NCI-H82 treated with DMSO at 0.1 percent for 48 hours (cell line): ENCODE measurements around the gene PCDHGB4.
"Not testable (repeated sequence)": the region's sequence is repeated elsewhere in the genome, so short reads cannot be mapped to it uniquely, and the experiment has no call there.

ENCODE experiments used
- DNase-seq: peaks from one replicate; lab custom pipeline; 2025; ENCODE audit not compliant: unreplicated experiment; lab: John Stamatoyannopoulos, UW

Gene PCDHGB4

DNA sequence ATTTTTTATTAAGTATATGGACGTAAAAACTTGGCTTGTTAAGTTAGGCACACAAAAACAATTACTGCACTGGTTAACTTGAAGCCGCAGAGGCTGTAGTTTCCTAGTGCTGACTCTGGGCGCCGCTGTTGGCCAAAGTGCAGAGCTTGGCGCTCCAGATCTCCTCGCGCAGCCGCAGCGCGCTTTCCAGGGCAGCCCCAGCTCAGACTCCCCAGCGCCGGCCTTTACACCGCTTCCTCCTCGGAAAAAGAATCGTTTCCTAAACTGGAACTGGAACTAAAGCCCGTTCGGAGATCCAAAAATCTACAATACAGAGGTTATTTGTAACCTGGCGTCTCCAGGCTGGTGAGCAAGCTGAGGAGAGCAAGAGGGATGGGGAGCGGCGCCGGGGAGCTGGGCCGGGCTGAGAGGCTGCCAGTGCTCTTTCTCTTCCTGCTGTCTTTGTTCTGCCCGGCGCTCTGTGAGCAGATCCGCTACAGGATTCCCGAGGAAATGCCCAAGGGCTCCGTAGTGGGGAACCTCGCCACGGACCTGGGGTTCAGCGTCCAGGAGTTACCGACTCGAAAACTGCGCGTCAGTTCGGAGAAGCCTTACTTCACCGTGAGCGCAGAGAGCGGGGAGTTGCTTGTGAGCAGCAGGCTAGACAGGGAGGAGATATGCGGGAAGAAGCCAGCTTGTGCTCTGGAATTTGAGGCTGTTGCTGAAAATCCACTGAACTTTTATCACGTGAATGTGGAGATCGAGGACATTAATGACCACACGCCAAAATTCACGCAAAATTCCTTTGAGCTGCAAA is 10.5 kb downstream of the PCDHGB4 start, which contains the start of gene PCDHGB5:
TSS of gene PCDHGB5 (plus strand) at position 192 of the 796 bp plus-strand sequence. CDS start at position 373, 181 bp downstream.
- DNase-seq: not testable (repeated sequence)

DNA sequence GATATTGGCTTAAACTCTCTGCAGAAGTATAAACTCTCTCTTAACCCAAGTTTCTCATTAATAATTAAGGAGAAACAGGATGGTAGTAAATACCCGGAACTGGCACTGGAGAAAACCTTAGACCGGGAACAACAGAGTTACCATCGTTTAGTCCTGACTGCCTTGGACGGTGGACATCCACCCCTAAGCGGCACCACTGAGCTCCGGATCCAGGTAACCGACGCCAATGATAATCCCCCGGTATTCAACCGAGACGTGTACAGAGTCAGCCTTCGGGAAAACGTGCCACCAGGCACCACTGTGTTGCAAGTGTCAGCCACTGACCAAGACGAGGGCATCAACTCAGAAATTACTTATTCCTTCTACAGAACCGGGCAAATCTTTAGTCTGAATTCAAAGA is 11.1 kb downstream of the PCDHGB4 start:
- DNase-seq: no peak

DNA sequence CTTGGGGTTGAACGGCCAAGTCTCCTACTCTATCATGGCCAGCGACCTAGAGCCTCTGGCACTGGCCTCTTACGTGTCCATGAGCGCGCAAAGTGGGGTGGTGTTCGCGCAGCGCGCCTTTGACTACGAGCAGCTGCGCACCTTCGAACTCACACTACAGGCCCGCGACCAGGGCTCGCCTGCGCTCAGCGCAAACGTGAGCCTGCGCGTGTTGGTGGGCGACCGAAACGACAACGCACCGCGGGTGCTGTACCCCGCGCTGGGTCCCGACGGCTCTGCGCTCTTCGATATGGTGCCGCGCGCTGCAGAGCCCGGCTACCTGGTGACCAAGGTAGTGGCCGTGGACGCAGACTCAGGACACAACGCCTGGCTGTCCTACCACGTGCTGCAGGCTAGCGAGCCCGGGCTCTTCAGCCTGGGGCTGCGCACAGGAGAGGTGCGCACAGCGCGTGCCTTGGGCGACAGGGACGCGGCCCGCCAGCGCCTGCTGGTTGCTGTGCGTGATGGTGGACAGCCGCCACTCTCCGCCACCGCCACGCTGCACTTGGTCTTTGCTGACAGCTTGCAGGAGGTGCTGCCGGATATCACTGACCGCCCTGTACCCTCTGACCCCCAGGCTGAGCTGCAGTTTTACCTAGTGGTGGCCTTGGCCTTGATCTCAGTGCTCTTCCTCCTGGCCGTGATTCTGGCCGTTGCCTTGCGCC is 12.2 kb downstream of the PCDHGB4 start:
- no peak for DNase-seq

DNA sequence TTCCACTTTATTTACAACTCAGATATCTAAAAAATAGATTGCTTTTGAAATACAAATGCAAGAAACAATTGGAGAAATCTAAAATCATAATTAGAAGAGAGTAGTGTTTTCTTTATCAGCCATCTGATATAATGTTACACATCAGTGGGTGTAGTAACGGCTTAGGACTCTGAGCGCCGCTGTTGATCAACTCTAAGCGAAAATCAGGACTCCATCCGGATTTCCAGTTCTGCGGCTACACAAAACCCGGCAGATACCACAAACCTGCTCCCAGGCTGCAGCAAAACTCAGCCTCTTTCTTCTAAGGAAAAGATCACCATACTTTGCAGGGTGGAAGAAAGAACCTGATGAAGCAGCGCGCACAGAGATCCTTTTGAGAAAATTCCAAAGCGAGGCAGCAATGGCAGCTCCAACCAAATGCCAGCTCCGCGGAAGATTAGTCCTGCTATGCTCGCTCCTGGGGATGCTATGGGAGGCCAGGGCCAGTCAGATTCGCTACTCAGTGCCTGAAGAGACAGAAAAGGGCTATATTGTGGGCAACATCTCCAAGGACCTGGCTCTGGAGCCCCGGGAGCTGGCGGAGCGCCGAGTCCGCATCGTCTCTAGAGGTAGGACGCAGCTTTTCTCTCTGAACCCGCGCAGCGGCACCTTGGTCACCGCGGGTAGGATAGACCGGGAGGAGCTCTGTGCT is 15.2 kb downstream of the PCDHGB4 start, which contains the start of gene PCDHGA9:
TSS of gene PCDHGA9 (plus strand) at position 226 of the 691 bp plus-strand sequence. CDS start at position 401, 175 bp downstream.
- DNase-seq: no peak

DNA sequence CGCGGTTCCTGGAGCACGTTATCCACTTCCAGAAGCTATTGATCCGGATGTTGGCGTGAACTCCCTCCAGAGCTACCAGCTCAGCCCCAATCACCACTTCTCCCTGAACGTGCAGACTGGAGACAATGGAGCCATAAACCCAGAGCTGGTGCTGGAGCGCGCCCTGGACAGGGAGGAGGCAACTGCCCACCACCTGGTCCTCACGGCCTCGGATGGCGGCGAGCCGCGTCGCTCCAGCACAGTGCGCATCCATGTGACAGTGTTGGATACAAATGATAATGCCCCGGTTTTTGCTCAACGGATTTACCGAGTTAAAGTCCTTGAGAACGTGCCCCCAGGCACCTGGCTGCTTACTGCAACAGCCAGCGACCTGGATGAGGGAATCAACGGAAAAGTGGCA is 15.9 kb downstream of the PCDHGB4 start:
- DNase-seq: no peak

DNA sequence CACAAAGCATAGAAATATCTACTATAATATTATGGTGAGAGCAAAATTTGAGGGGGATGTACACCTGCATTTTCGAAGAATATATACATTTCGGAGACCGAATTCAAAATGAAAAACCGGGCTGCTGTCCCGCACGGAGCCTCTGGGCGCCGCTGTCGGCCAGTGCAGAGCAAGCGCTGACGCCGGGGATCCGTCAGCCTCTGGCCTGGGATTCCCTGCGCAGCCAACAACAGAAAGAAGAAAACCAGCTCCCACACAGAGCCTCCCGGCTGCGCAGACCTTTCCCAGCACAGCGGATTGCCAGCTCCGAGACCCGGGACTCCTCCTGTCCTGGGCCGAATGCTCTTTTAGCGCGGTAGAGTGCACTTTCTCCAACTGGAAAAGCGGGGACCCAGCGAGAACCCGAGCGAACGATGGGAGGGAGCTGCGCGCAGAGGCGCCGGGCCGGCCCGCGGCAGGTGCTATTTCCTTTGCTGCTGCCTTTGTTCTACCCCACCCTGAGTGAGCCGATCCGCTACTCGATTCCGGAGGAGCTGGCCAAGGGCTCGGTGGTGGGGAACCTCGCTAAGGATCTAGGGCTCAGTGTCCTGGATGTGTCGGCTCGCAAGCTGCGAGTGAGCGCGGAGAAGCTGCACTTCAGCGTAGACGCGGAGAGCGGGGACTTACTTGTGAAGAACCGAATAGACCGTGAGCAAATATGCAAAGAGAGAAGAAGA is 20.4 kb downstream of the PCDHGB4 start, which contains the start of gene PCDHGB6:
TSS of gene PCDHGB6 (plus strand) at position 232 of the 716 bp plus-strand sequence. CDS start at position 414, 182 bp downstream.
- DNase-seq: not testable (repeated sequence)

DNA sequence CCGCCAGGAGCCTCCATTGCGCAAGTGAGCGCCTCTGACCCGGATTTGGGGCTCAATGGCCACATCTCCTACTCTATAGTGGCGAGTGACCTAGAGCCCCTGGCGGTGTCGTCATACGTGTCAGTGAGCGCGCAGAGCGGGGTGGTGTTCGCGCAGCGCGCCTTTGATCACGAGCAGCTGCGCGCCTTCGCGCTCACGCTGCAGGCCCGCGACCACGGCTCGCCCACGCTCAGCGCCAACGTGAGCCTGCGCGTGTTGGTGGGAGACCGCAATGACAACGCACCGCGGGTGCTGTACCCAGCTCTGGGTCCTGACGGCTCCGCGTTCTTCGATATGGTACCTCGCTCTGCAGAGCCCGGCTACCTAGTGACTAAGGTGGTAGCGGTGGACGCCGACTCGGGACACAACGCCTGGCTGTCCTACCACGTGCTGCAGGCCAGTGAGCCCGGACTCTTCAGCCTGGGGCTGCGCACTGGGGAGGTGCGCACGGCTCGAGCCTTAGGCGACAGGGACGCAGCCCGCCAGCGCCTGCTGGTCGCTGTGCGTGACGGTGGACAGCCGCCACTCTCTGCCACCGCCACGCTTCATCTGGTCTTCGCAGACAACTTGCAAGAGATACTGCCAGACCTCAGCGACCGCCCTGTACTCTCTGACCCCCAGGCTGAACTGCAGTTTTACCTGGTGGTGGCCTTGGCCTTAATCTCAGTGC is 22.3 kb downstream of the PCDHGB4 start:
- no peak for DNase-seq

DNA sequence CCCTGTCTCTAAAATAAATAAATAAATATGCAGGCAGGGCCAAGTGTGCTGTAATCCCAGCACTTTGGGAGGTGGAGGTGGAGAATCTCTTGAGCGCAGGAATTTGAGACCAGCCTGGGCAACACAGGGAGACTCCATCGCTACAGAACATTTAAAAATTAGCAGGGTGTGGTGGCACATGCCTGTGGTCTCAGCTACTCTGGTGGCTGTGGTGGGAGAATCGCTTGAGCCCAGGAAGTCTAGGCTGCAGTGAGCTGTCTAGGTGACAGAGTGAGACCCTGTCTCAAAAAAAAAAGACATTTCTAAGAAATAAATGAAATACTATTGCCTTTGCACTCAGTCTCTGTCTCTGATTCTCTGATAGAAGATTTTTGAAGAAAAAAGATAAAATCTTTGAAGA is 24.1 kb downstream of the PCDHGB4 start:
- DNase-seq: no peak

DNA sequence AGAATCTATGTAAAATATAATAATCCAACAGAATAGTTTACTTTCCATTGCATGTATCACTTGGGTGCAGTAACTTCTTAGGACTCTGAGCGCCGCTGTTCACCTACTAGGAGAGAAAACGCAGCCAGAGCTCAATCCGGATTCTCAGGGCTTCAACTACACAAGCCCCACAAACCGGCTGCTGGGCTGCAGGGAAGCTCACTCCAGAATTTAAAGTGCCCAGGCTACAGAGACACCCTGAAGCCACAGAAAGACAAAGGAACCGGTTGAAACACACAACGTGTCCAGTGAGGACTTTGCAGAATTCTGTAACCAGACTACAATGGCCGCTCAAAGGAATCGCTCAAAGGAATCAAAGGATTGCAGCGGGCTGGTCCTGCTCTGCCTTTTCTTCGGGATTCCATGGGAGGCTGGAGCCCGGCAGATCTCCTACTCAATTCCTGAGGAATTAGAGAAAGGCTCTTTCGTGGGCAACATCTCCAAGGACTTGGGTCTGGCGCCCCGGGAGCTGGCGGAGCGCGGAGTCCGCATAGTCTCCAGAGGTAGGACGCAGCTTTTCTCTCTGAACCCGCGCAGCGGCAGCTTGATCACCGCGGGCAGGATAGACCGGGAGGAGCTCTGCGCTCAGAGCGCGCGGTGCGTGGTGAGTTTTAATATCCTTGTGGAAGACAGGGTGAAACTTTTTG is 25.5 kb downstream of the PCDHGB4 start, which contains the start of gene PCDHGA10:
TSS of gene PCDHGA10 (plus strand) at position 134 of the 686 bp plus-strand sequence. CDS start at position 323, 189 bp downstream.
- no peak for DNase-seq

DNA sequence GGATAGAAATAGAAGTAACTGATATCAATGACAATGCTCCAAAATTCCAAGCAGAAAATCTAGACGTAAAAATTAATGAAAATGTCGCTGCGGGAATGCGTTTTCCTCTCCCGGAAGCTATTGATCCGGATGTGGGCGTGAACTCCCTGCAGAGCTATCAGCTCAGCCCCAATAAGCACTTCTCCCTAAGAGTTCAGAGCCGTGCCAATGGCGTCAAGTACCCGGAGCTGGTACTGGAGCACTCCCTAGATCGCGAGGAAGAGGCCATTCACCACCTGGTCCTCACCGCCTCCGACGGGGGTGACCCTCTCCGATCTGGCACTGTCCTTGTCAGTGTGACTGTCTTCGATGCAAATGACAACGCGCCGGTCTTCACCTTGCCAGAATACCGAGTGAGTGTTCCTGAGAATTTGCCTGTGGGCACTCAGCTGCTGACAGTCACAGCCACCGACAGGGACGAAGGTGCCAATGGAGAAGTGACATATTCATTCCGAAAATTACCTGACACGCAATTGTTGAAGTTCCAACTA is 26.1 kb downstream of the PCDHGB4 start:
- no peak for DNase-seq

DNA sequence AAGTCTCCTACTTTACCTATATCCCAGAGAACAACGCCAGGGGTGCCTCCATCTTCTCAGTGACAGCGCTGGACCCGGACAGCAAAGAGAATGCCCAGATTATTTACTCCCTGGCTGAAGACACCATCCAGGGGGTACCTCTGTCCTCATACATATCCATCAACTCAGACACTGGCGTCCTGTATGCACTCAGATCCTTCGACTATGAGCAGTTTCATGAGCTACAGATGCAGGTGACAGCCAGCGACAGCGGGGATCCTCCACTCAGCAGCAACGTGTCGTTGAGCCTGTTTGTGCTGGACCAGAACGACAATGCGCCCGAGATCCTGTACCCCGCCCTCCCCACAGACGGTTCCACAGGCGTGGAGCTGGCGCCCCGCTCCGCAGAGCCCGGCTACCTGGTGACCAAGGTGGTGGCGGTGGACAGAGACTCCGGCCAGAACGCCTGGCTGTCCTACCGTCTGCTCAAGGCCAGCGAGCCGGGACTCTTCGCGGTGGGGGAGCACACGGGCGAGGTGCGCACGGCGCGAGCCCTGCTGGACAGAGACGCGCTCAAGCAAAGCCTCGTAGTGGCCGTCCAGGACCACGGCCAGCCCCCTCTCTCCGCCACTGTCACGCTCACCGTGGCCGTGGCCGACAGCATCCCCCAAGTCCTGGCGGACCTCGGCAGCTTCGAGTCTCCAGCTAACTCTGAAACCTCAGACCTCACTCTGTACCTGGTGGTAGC is 27.2 kb downstream of the PCDHGB4 start:
- not testable (repeated sequence) for DNase-seq

DNA sequence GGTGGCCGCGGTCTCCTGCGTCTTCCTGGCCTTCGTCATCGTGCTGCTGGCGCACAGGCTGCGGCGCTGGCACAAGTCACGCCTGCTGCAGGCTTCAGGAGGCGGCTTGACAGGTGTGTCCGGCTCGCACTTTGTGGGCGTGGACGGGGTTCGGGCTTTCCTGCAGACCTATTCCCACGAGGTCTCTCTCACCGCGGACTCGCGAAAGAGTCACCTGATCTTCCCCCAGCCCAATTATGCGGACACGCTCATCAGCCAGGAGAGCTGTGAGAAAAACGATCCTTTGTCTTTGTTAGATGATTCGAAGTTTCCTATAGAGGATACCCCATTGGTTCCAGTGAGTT is 27.7 kb downstream of the PCDHGB4 start:
- not testable (repeated sequence) for DNase-seq

DNA sequence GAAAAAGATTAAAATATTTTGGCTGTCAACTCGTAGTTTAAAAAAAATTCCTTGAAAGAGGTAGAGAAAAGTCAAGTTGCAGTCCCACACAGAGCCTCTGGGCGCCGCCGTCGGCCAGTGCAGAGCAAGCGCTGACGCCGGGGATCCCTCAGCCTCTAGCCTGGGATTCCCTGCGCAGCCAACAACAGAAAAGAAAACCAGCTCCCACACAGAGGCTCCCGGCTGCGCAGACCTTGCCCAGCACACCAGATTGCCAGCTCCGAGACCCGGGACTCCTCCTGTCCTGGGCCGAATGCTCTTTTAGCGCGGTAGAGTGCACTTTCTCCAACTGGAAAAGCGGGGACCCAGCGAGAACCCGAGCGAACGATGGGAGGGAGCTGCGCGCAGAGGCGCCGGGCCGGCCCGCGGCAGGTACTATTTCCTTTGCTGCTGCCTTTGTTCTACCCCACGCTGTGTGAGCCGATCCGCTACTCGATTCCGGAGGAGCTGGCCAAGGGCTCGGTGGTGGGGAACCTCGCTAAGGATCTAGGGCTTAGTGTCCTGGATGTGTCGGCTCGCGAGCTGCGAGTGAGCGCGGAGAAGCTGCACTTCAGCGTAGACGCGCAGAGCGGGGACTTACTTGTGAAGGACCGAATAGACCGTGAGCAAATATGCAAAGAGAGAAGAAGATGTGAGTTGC is 30.1 kb downstream of the PCDHGB4 start, which contains the start of gene PCDHGB7:
TSS of gene PCDHGB7 (plus strand) at position 184 of the 679 bp plus-strand sequence. CDS start at position 367, 183 bp downstream.
- DNase-seq: not testable (repeated sequence)

DNA sequence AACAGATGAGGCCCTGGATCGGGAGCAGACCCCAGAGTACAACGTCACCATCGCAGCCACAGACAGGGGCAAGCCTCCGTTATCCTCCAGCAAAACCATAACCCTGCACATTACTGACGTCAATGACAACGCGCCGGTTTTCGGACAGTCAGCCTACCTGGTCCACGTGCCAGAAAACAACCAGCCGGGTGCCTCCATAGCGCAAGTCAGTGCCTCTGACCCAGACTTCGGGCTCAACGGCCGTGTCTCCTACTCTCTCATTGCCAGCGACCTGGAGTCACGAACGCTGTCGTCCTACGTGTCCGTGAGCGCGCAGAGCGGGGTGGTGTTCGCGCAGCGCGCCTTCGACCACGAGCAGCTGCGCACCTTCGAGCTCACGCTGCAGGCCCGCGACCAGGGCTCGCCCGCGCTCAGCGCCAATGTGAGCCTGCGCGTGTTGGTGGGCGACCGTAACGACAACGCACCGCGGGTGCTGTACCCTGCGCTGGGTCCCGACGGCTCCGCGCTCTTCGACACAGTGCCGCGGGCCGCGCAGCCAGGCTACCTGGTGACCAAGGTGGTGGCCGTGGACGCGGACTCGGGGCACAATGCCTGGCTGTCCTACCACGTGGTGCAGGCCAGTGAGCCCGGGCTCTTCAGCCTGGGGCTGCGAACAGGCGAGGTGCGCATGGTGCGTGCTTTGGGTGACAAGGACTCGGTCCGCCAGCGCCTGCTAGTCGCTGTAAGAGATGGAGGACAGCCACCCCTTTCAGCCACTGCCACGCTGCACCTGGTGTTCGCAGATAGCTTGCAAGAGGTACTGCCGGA is 31.8 kb downstream of the PCDHGB4 start:
- DNase-seq: no peak

DNA sequence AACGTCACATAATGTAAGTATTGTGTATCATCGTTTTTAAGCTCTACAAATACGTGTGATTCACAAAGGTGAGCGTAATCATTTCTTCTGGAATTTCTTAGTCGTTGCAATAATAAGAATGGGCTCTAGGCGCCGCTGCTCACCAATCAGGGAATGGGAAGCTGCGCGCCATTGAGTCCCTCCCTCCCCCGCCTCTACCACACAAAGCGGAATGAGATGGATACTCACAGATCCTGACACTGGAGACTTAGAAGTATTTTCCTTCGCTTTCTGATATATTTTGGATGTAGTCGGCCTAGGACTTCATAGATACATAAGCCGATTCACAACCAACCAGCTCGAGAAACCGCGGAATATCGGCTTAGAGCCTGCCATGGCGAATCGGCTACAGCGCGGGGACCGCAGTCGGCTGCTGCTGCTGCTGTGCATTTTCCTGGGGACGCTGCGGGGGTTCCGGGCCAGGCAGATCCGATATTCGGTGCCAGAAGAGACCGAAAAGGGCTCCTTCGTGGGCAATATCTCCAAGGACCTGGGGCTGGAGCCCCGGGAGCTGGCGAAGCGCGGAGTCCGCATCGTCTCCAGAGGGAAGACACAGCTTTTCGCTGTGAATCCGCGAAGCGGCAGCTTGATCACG is 33.5 kb downstream of the PCDHGB4 start, which contains the start of gene PCDHGA11:
TSS of gene PCDHGA11 (plus strand) at position 197 of the 634 bp plus-strand sequence. CDS start at position 374, 177 bp downstream.
- DNase-seq: no peak

DNA sequence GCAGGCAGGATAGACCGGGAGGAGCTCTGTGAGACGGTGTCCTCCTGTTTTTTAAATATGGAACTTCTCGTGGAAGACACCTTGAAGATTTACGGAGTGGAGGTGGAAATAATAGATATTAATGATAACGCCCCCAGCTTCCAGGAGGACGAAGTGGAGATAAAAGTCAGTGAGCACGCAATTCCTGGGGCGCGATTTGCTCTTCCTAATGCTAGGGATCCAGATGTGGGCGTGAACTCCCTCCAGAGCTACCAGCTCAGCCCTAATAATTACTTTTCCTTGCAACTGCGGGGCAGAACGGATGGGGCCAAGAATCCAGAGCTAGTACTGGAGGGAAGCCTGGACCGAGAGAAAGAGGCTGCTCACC is 34.0 kb downstream of the PCDHGB4 start:
- no peak for DNase-seq
